Measurements from ENCODE around the gene TBC1D17. TPM values are rescaled to one million over a fixed set of nuclear protein-coding genes. Genes with fewer than 3 reads are reported as not detected.

TBC1D17 gene
- total RNA-seq, 4 donors from 2014 or later: 9.1 to 44.1 (median 12.5) TPM

DNA sequence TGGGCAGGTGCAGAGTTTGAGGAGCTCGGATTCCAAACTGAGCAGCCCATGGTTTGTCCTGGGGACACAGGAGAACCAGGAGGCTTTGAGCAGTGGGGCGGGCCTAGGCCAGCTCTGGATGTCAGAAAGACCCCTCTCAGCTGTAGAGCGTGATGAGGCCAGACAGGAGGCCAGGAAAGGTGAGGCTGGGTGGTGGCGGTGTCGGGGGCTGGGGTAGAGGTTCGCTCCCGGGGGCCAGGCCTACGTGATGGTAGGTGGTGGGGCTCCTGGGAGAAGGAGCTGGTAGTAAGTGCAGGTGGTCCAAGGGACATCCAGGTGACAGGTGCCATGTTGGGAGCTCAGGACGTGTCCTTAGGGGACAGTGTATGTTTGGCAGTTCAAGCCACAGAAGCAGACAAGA, 40.1 kb upstream of the TBC1D17 start:
- Histone ChIP-seq H3K27ac (no peak overlapping the region), H3K36me3 (no peaks in the 10 kb centered on the region), H3K4me3 (no peak overlapping the region), H3K9me3 (no peaks in the 10 kb centered on the region), H3K27me3 (no peaks in the 10 kb centered on the region), H3K4me1 (no peaks in the 10 kb centered on the region)
- intact Hi-C loops (cut with DNase I; ENCODE audit: low total_unique reads): no loop called here
- DNase-seq: no peak
- TF ChIP-seq POLR2A (IDR thresholded peaks at IDR 0.05): no peak
- TF ChIP-seq, protein P1, sequence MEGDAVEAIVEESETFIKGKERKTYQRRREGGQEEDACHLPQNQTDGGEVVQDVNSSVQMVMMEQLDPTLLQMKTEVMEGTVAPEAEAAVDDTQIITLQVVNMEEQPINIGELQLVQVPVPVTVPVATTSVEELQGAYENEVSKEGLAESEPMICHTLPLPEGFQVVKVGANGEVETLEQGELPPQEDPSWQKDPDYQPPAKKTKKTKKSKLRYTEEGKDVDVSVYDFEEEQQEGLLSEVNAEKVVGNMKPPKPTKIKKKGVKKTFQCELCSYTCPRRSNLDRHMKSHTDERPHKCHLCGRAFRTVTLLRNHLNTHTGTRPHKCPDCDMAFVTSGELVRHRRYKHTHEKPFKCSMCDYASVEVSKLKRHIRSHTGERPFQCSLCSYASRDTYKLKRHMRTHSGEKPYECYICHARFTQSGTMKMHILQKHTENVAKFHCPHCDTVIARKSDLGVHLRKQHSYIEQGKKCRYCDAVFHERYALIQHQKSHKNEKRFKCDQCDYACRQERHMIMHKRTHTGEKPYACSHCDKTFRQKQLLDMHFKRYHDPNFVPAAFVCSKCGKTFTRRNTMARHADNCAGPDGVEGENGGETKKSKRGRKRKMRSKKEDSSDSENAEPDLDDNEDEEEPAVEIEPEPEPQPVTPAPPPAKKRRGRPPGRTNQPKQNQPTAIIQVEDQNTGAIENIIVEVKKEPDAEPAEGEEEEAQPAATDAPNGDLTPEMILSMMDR (IDR thresholded peaks at IDR 0.05): no peak

DNA sequence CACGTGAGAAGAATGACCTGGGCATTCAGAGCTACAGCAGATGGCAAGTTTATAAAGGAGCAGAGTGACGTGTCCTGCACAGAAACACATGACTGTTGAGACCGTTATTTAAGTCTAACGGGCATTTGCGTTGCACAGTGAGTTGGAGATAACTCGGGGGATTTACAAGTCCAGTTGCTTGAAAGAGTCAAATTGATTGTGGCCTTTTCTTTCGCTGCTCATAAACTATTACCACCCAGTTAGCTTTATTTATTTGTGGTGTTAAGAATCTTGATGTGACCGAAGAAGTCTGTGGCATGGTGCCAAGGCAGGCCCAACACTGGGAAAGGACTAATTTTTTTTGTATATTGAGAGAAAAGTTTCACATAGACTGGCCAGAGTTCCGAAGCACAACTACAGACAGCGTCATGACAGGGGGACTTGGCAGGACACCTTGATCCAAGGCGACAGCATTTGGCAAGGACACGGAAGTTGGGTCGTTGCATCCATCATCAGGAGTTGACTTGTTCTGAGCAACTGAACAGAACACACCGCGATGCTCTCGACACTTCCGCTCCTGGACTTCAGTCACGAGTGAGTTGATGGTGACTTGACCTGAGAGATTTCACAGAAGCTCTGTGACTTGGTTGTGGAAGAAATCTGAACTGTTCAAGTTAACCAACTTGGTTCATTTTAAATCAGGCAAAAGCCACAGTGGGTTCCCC, 38.5 kb upstream of the TBC1D17 start:
- H3K36me3 ChIP-seq: no peaks in the 10 kb centered on the region
- H3K27ac ChIP-seq: no peak overlapping the region

DNA sequence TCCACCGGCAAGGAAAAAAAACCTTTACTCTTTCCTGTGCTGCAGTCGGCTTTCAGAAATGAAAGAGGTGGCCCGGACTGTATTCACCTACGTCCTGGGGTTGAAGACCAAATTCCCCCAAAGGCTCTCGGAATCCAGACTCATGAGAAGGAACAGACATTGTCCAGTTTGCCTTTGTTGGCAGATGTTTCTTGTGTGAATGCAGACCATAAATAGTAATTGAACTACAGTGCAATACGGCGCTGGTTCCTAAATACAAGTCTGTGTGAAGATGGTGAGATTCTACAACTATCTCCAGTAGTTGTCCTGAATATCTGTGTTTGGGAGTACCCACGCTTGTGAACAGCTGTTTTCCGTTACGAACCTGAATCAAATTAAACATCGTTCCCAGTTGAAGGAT, 37.8 kb upstream of the TBC1D17 start:
- Histone ChIP-seq H3K9me3 (no peaks in the 10 kb centered on the region), H3K4me1 (no peaks in the 10 kb centered on the region), H3K27me3 (no peaks in the 10 kb centered on the region), H3K27ac (no peak overlapping the region), H3K4me3 (no peak overlapping the region), H3K36me3 (no peaks in the 10 kb centered on the region)
- intact Hi-C loops (cut with DNase I; ENCODE audit: low total_unique reads): no loop called here
- DNase-seq: no peak
- TF ChIP-seq, protein P1 (IDR thresholded peaks at IDR 0.05): no peak
- TF ChIP-seq POLR2A (IDR thresholded peaks at IDR 0.05): no peak

More for the DNA sequence above, 38.5 kb upstream of the TBC1D17 start:
- no peak for DNase-seq
- Histone ChIP-seq H3K4me1 (no peaks in the 10 kb centered on the region), H3K9me3 (no peaks in the 10 kb centered on the region), H3K27me3 (no peaks in the 10 kb centered on the region), H3K4me3 (no peak overlapping the region)
- no peak for TF ChIP-seq POLR2A (IDR thresholded peaks at IDR 0.05)
- TF ChIP-seq, protein P1 (IDR thresholded peaks at IDR 0.05): no peak
- intact Hi-C loops (cut with DNase I; ENCODE audit: low total_unique reads): no loop called here

DNA sequence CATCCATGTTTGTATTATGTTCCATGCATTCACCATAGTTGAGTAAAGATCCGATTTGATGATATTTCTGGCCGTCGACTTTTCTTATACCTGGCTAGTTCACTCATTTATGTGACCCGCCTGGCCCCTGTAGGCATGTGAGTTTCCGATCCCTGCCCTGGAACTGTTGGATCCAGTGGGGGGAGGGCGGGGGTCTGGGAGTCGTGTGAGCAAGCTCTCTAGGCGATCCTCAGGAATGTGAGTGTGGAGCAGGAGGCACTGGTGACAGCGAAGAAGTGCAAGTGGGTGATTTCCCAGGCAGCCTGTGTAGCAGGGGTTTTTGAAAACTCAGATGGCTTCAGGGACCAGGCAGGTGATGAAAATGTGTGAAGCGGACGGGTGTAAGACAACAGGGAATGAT, 37.2 kb upstream of the TBC1D17 start:
- Histone ChIP-seq H3K9me3 (no peaks in the 10 kb centered on the region), H3K27ac (no peak overlapping the region), H3K4me1 (no peaks in the 10 kb centered on the region), H3K36me3 (no peaks in the 10 kb centered on the region), H3K4me3 (no peak overlapping the region), H3K27me3 (no peaks in the 10 kb centered on the region)
- DNase-seq: no peak
- TF ChIP-seq, protein P1 (IDR thresholded peaks at IDR 0.05): no peak
- TF ChIP-seq POLR2A (IDR thresholded peaks at IDR 0.05): no peak
- intact Hi-C loops (cut with DNase I; ENCODE audit: low total_unique reads): no loop called here

DNA sequence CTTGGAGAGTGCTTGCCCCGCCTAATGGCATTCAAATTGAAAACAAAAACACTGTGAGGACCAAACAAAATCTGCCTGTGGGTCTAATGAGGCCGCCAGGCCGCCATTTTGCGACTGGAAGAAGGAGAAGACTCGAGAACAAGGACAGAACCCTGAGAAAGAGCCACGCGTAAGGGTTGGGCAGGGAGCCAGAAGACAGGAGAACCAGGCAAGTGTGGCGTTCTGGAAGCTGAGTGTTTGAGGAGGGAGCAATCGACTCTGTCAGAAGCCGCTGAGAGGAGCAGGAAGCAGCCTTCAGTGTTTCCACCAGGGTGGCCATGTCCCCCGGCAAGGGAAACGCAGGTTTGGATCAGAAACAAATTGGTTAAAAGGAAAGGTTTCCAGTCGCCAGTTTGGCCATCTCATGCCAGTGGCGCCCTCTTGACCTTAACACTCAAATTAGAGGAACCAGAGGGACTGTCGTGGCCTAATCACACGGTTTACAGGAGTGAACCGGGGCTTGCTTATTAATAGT, 36.7 kb upstream of the TBC1D17 start:
- no peaks in the 10 kb centered on the region for H3K4me1 ChIP-seq
- DNase-seq: no peak
- intact Hi-C loops (cut with DNase I; ENCODE audit: low total_unique reads): no loop called here
- TF ChIP-seq, protein P1 (IDR thresholded peaks at IDR 0.05): no peak
- TF ChIP-seq POLR2A (IDR thresholded peaks at IDR 0.05): no peak
- no peaks in the 10 kb centered on the region for H3K27me3 ChIP-seq
- no peak overlapping the region for H3K27ac ChIP-seq
- H3K4me3 ChIP-seq: no peak overlapping the region
- H3K36me3 ChIP-seq: no peaks in the 10 kb centered on the region
- no peaks in the 10 kb centered on the region for H3K9me3 ChIP-seq
